Esophagus muscularis mucosa (tissue), 4 donors: ENCODE results near the gene NTSR1.

ENCODE experiments used
- CTCF ChIP-seq, 3 experiments: fragments of 200-600 bp in 2 of 3; fragments of 450-650 bp in 1 of 3; sonication (generic) in 2 of 3; IDR thresholded peaks; one replicate each; pipeline ENCODE4 v1.5.1; 2017 to 2019; ENCODE audit warnings: antibody characterized with exemption in 3 of 3, mild to moderate bottlenecking in 2 of 3, moderate library complexity in 1 of 3
- EP300 ChIP-seq: sonication (generic); formaldehyde crosslinking; IDR thresholded peaks from one replicate; pipeline ENCODE4 v1.6.1; 2017; ENCODE audit warnings: antibody characterized with exemption
- POLR2A ChIP-seq: fragments of 450-650 bp; IDR thresholded peaks from one replicate; pipeline ENCODE4 v1.6.1; 2017; ENCODE audit warnings: antibody characterized with exemption, moderate library complexity, mild to moderate bottlenecking, low read depth
- POLR2AphosphoS5 ChIP-seq, 2 donors: sonication (generic); formaldehyde crosslinking; IDR thresholded peaks; one replicate each; pipeline ENCODE4 v1.6.1; 2017; ENCODE audit warnings: antibody characterized with exemption in 2 of 2

GRCh38 chr20:62768234-62768546, 59.6 kb downstream of the NTSR1 start:
- no peak for TF ChIP-seq POLR2A
- TF ChIP-seq CTCF (IDR thresholded peaks at IDR 0.05): no peak
- TF ChIP-seq EP300: no peak
- no peak for TF ChIP-seq POLR2AphosphoS5 (IDR thresholded peaks at IDR 0.05)
